C4-2B (cell line): ENCODE results near the gene MDP1.

ENCODE experiments used
- ZFX ChIP-seq: fragments of 450-650 bp; IDR thresholded peaks from 2 replicates; pipeline ENCODE4 v1.6.1; 2017
- TF ChIP-seq, protein P1 (sequence below): fragments of 450-650 bp; conservative IDR thresholded peaks from 2 replicates; pipeline ENCODE4 v1.5.1; 2017; ENCODE audit warnings: mild to moderate bottlenecking

GRCh38 chr14:24177891-24178290 lies 38.0 kb downstream of the MDP1 start:
- TF ChIP-seq, protein P1, sequence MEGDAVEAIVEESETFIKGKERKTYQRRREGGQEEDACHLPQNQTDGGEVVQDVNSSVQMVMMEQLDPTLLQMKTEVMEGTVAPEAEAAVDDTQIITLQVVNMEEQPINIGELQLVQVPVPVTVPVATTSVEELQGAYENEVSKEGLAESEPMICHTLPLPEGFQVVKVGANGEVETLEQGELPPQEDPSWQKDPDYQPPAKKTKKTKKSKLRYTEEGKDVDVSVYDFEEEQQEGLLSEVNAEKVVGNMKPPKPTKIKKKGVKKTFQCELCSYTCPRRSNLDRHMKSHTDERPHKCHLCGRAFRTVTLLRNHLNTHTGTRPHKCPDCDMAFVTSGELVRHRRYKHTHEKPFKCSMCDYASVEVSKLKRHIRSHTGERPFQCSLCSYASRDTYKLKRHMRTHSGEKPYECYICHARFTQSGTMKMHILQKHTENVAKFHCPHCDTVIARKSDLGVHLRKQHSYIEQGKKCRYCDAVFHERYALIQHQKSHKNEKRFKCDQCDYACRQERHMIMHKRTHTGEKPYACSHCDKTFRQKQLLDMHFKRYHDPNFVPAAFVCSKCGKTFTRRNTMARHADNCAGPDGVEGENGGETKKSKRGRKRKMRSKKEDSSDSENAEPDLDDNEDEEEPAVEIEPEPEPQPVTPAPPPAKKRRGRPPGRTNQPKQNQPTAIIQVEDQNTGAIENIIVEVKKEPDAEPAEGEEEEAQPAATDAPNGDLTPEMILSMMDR = no peak
- no peak for TF ChIP-seq ZFX
